GM21360 (cell line): ENCODE results near the gene RBM43.
"Not testable (repeated sequence)": the region's sequence is repeated elsewhere in the genome, so short reads cannot be mapped to it uniquely, and the experiment has no call there.

Experiments
- ATAC-seq: cut with Tn5 transposase; IDR thresholded peaks from one replicate; pipeline ENCODE4 v1.9.1; 2021; ENCODE audit warnings: mild to moderate bottlenecking, moderate library complexity; ENCODE audit not compliant: unreplicated experiment

The RBM43 gene

DNA sequence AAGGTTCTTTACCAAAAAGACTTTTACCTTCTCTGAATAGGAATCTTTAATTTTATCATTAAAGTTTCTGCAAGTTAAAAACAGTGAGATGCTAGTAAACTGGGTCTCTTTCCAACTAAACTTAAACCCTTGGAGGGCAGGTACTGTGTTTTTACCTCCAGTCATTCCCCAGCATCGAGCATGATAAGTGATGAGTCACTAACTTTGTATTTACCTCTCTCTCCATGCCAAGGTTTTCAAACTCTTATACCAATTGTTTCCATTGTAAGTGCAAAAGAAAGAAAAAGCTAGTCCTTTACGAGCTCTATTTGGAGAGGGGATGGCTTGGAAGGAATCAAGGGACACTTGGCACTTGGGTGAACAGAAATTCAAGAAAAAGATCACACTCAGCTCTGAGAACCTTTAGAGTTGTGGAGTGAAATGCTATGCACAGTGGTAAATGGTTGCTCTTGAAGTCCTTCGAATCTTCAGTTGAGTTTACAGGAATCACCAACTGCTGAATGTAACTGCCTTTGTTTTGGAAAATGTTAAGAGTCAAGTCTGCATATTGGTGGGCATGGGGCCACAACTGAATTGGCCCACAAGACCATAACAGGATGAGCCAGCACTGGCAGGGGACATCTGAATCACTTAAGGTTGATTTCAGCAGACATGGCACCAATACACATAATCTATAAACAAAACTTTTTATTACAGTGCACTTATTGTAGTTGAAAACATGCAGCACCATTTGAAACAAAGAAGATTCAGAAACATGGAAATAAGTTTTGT, 8.3 kb upstream of the RBM43 start:
- no peak for ATAC-seq

DNA sequence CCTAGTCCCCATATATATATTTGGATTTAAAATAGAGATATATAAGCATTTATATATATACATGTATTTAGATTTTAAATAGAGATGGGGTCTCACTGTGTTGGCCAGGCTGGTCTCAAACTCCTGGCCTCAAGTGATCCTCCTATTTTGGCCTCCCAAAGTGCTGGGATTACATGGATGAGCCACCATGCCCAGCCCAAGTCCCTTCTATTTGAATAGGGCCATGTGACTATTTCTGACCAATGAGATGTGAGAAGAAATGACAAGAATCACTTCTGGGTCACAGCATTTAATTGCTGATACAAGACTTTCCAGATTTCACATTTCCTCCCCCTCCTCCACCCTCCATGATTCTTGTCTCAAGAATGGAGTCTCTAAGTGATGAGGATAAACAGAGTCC, 6.4 kb upstream of the RBM43 start:
- no peak for ATAC-seq

DNA sequence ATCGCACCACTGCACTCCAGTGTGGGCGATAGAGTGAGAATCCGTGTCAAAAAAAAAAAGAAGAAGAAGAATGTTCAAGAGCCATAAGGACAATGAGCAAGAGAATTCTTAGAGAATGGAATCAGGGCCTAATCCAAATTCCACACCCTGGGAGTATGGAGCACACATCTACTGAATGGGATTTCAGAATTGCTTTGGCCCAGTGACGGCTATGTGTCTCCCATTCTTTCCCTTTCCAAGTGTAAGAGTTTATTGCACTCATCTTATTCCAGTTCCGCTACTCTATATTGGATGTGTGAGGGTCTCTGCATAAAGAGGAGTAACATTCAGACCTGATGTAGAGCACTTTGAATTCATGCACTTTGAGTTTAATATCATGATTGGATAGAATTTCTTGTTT, 5.9 kb upstream of the RBM43 start:
- ATAC-seq: no peak

DNA sequence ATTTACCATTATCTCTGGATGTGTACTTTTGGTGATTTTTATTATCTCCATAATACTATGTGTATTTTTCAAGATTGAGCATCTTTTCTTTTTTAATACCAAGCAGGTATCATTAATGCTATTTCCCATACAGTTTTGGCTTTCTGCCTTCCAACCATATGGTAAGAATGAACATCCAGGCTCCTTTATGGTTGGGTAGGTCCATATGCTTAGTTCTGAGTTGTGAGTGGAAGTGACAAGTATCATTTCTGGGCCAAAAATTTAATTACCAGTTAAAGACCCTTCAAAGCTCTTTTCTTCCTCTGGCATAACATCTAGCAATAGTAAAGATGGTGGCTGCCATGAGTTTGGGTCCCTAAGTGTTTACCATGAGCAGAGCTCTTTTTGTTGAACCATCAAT, 4.3 kb upstream of the RBM43 start:
- ATAC-seq: no peak

DNA sequence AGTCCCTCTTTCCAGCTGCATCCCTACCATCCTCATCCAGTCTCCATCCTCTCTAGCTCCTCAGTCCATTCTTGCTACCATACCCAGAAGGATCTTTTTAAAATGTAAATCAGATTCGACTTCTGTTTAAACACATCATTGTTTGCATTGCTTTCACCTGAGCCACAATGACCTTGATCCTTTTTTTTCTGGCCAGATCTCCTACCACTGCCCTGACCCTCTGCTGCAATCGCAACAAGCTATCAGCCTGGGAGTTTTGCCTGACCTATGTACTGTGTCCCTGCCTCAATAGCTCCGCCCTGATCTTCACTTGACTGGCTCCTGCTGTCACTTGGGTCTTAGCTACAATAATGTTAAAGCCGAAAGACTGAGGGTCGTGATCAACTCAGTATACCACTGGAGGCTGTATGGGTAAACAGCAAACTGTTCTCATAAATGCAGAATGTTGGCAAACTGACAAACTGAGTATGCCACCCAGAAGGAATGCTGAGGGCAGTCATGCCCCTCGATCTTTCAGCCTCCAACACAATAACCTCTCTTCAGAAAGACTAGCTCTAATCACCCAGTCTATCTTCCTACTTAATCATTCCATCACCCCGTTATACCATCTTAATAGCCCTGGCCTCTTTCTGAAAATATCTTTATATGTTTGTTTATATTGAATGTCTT, 2.6 kb upstream of the RBM43 start:
- no peak for ATAC-seq

DNA sequence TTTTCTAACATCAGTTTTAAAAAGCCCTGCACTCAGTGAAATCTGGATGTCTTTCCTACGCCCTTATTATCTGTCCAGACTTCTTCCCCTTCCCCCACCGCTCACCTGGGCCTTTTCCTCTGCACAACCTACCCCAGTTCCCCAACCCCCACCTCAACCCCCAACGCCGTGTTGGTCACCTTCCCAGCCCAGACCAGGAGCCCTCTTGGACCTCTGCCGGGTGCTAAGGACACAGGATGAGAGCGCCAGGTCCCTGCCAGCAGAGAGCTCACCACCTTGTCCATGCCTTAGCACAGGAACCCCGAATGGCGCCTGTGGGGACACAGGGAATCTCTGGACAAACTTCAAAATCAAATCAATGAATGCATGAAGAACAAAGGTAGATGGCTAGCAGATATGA, 966 bp upstream of the RBM43 start:
- ATAC-seq: no peak

DNA sequence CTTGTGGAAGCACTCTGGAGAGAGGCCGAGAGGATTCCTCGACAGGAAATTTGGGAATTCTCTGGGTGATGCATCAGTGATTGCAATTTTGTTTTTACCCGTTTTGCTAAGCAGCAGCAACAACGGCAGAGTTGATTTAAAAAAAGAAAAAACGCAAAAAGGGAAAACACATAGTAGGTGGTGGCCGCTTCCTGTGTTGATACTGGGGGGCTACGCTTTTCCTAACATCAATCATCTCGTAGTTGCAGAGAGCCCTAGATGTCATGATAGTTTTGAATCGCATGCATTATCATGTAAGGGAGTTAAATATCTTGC, 271 bp upstream of the RBM43 start:
- no peak for ATAC-seq

DNA sequence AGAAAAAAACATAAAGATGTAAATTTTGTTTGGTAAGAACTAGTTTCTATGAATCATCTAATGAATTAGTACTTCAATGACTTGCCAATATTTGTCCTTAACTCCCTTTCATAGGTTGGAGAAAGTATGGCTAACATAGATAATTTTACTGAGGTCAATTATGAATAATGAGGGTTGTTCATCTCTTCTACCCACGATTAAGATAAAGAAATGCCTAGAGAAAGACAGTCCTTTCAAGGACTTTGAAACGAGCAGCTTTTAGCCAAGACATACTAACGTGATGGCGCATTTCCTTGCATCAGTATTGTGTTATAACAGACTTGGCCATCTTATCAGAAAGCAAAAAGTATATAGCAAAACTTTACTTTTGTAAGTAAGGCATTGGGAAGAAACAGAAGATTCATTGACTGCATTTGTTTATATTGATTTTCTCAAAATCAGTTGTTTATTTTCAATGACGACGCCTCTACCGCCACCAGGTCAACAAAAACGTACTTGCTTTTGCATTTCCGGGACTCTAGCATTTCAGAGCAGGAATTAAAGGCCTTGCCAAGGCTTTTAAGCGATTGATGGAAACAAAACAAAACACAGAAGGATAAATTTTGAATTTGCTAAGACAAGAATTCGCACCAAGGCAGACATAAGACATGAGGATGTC, 961 bp downstream of the RBM43 start:
- ATAC-seq: peak; percentile 5

DNA sequence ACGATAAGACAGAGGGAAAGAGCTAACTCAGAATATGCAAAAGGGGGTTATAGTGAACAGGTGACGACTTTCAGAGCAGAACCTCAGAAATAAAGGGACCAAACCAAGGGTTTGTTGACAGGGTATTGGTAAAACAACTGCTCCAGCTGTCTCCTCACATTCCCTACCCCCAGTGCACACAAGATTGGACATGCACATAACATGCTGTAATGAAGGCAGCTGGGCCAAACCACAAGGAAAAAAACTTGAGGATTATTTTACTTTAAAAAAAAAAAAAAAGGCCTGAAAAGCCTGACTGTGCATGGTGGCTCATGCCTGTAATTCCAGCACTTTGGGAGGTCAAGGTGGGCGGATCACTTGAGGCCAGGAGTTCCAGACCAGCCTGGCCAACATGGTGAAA, 3.5 kb downstream of the RBM43 start:
- no peak for ATAC-seq

DNA sequence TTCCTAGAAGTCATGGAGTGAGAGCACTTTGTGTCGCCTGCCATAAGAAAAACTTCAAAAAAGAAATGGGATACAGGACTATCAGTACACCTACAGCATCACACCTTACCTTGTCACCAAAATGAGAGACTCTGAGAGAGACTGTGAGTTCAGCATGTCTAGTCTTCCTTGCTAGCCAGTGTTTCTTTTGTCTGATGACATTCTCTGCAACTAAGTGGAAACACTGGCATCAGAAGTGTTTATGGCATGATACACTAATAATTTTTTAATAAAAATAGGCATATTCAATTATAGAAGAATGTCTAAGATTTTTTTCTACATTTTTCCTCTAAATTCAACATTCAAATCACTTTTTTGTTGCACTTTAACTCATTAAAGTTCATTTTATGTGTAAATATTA, 9.0 kb downstream of the RBM43 start:
- no peak for ATAC-seq

DNA sequence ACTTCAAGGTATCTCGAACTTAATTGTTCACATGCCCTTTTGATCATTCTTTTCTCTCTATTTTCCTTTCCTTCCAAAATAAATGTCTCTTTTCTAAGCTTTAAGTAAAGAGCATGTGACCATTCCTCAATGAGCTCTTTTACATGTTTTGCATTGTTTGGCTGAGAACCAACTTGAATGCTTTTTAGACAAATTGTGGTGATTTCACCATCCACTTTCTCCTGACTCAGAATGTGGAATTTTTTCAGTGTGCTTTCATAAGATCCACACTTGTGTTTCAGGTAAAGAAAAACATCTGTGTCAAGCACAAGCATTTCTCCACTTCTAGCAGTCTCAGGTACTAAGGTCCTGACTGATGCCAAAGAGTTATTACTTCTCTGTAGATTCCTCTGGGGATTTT, 10.7 kb downstream of the RBM43 start:
- ATAC-seq: no peak

DNA sequence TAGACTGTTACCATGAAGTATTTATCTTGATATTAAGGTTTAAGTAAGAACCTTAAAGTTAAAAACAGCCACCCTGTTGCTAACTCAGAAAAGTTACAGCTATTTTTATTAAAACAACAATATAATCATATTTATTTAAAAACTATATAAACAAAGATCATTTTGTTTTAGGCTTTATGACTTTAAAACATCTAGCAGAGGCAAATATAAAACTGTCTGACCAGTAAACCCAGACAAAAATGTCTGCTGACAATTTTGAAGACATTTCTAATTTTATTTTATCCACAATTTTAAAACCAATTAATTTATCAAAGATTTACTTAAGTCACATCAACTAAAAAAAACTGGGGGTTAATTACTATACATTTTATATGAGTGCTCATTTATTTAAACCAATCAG, 14.2 kb downstream of the RBM43 start:
- no peak for ATAC-seq

DNA sequence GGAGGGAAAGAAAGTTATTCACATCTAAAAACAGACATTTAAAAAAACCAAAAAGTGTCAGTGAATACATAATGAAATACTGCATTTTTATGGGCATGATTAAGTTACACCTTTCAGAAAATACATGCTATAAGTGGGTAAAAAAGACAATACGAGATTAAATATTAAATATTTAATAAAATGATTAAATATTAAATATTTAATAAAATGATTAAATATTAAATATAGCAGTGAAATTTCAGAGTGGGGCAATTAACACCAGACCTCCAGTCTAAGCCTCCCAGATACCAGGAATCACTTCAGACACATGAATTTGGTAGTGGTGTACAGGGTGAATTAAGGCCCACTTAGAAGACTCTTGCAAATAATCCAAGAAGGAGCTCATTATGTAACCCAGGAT, 15.5 kb downstream of the RBM43 start:
- ATAC-seq: no peak

DNA sequence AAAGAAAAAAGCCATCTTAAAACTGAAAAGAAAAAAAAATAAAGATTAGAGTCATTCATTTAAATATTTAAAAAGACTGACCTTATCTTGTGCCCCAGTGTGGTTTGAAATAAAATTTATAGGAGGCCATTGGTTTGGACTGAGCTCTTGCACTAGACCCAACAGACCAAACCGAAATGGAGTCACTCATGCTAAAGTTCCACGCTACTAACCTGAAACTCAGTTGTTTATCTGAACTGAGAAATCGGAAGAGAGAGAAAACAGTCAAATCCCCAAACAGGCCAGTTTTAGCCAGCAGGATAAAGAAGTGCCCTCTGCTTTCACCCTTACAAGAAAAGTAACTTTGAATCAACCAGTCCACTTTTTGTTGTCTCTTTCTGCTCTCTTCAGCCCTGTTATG, 18.2 kb downstream of the RBM43 start:
- ATAC-seq: no peak

DNA sequence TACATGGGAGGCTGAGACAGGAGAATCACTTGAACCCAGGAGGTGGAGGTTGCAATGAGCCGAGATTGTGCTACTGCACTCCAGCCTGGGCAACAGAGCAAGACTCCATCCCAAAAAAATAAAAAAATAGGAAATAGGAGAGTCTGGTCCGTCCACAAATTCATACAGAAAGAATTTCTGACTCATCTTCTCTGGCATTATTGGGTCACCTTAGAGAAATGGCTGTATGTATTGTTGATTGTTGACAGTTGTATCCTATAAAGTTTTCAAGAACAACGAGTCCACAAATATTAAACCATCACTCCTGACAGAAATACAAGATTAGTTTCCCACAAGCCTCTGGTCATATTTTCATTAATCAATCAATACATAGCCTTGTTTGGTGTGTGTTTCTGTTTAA, 20.4 kb downstream of the RBM43 start:
- no peak for ATAC-seq

DNA sequence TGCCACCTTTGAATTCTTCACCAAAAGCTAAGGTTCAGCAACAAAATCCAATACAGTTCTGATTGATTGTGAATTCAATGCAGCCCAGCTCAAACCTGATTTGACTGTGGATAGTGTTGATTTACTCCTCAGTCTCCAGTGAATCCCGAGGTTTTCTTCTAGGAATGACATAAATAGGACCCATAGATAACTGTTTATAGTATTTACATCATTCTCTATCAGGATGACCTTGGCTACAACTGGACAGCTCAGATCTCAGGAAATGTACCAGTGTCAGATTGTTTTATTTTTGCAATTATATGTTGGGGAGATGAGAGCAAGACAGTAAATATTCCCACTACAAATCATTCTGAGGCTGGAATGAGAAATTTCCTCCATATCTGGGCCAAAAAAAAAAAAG, 21.2 kb downstream of the RBM43 start:
- no peak for ATAC-seq

DNA sequence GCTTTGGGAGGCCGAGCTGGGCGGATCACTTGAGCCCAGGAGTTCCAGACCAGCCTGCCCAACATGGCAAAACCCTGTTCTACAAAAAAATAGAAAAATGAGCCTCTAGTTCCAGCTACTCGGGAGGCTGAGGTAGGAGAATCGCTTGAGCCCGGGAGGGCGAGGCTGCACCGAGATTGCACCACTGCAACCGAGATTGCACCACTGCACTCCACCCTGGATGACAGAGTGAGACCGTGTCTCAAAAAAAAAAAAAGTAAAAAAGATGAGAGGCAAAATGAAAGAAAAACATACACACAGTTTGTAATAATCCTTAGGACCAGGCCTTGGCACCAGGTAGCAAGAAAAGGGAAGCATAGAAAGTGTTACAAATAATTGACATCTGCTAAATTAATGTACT, 22.0 kb downstream of the RBM43 start:
- no peak for ATAC-seq

DNA sequence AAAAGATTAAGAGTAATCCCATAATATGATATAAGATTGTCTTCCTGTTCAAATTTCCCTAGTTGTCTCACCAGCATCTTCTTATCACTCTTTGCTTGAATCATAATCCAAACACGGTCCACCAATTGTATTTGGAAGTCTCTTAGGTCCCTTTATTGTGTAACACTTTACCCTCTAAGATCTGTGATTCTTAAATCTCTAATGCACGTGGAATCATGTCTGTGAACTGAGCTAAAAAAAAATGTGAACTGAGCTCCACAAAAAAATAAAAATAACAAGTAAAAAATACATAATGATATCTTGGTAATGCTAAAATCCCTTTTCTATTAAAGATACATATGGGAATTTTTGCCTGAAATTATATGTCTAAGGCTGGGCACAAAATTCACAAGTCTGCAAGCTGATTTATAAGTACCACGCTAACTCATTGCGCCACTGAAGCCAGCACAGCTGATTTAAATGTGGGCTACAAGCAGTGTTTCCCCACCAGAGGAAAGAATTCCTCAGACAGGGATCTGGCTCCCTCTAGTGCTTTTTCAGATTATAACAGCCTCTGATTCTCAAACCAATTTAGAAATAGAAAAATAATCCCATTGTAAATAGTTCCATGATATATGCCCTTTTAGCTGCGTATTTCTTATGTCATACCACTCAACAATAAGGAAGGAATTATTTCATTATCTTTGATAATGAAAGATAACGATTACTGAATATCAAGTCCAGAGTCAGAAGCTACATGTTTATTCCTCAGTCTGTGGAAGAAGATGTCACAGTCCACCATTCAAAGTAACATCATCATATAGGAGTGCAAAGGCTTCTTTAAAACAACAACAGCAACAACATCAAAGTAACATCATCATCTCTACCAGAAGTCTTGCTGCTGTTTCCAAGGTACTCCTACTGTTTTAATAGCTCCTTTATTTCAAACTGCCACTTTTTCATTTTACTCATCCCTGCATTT, 22.9 kb downstream of the RBM43 start:
- peak; percentile 80 for ATAC-seq

DNA sequence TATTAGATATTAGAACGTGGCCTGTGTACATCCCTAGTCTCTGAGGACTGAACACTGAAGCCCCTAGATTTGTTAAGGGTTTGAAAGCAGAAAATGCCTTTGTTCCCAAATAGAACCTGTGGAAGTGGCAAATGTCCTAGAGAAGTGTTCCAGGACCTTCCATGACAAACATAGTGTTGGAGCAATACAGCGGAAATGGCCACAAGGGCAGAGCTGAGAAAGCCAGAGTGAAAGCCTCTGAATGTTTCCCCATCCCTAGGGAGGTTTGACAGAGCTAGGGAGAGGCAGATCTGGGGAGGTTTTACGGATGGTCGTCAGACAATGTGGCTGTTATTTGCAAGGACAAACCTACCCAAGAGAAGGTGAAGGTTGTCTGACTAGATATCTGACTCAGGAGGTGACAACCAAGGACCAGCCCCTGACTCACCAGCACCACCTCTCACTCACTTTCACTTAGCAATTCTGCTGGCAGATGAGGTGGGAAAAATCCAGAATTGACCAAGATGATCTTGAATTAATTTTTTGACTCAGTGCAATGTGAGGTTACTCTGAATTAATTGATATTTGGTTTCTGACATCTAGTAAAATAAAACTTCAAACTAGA, 24.1 kb downstream of the RBM43 start:
- ATAC-seq: no peak

DNA sequence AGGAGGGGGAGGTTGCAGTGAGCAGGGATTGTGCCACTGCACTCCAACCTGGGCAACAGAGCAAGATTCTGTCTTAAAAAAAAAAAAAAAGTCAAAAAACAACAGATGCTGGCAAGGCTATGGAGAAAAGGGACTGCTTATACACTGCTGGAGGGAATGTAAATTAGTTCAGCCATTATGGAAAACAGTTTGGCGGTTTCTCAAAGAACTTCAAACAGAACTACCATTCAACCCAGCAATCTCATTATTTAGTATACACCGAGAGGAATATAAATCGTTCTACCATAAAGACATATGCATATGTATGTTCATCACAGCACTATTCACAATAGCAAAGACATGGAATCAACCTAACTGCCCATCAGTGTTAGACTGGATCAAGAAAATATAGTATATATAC, 27.9 kb downstream of the RBM43 start:
- not testable (repeated sequence) for ATAC-seq

DNA sequence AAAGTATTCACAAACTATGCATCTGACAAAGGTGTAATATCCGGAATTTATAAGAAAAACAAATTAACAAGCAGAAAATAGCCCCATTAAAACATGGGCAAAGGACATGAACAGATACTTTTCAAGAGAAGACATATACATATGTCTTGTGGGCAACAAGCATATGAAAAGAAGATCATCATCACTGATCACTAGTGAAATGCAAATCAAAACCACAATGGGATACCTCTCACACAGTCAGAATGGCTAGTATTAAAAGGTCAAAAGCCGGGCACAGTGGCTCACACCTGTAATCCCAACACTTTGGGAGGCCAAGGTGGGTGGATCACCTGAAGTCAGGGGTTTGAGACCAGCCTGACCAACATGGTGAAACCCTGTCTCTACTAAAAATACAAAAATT, 28.4 kb downstream of the RBM43 start:
- ATAC-seq: not testable (repeated sequence)
